HFFc6 (cell line): ENCODE results near the gene GRID1. TPM values are rescaled to one million over a fixed set of nuclear protein-coding genes. Genes with fewer than 3 reads are reported as not detected.

Experiments
- DNase-seq: peaks from one replicate; pipeline ENCODE4 v3.0.0-alpha.2; 2018
- H3K27ac Mint-ChIP-seq: 2 replicates; pipeline ENCODE4 v1.8.0; 2020; ENCODE audit warnings: mild to moderate bottlenecking, mixed read lengths
- H3K27me3 Mint-ChIP-seq: 2 replicates; pipeline ENCODE4 v1.8.0; 2021; ENCODE audit warnings: mild to moderate bottlenecking, moderate library complexity, mixed read lengths; ENCODE audit not compliant: insufficient read depth
- H3K36me3 Mint-ChIP-seq: 2 replicates; pipeline ENCODE4 v1.8.0; 2021; ENCODE audit warnings: low read depth, mixed read lengths
- H3K4me1 Mint-ChIP-seq: 2 replicates; pipeline ENCODE4 v1.8.0; 2020; ENCODE audit warnings: low read depth, mixed read lengths
- H3K4me3 Mint-ChIP-seq: 2 replicates; pipeline ENCODE4 v1.8.0; 2020; ENCODE audit warnings: mild to moderate bottlenecking, moderate library complexity, mixed read lengths
- H3K9me3 Mint-ChIP-seq: 2 replicates; pipeline ENCODE4 v1.8.0; 2020; ENCODE audit warnings: mild to moderate bottlenecking, mixed read lengths
- CTCF ChIP-seq: fragments of 200-600 bp; sonication (generic); IDR thresholded peaks from 2 replicates; pipeline ENCODE4 v1.5.0; 2021; ENCODE audit warnings: antibody characterized with exemption, mild to moderate bottlenecking
- total RNA-seq, 6 experiments: library from RNA; stranded (reverse); fragmentation: NEBNext Ultra II Directional; extraction: Animal tissue kit (Norgen Biotek cat#: 25700); gene quantifications; 2 replicates in 1 of 6; 3 replicates in 5 of 6; pipeline ENCODE4 v1.2.3, GENCODE V29; 2021

The GRID1 gene
- total RNA-seq, 6 experiments from 2014 or later = not detected

GRCh38 chr10:86165666-86166065 is 200.9 kb downstream of the GRID1 start:
- H3K27me3 Mint-ChIP-seq = no peaks in the 10 kb centered on the region
- DNase-seq = no peak
- H3K9me3 Mint-ChIP-seq = peaks cover 38% of the 10 kb centered on the region
- H3K27ac Mint-ChIP-seq = no peak overlapping the region
- H3K4me1 Mint-ChIP-seq = no peaks in the 10 kb centered on the region
- TF ChIP-seq CTCF = no peak
- no peak overlapping the region for H3K4me3 Mint-ChIP-seq
- H3K36me3 Mint-ChIP-seq = no peaks in the 10 kb centered on the region

- no peak overlapping the region for H3K4me3 Mint-ChIP-seq
- TF ChIP-seq CTCF = no peak
- no peak for DNase-seq
- H3K4me1 Mint-ChIP-seq = no peaks in the 10 kb centered on the region
- no peaks in the 10 kb centered on the region for H3K36me3 Mint-ChIP-seq
- peaks cover 38% of the 10 kb centered on the region for H3K9me3 Mint-ChIP-seq
- no peak overlapping the region for H3K27ac Mint-ChIP-seq
- no peaks in the 10 kb centered on the region for H3K27me3 Mint-ChIP-seq
Measured at GRCh38 chr10:86164960-86165630, 201.5 kb downstream of the GRID1 start.

- Mint-ChIP-seq H3K27me3 (no peaks in the 10 kb centered on the region), H3K4me1 (no peaks in the 10 kb centered on the region), H3K4me3 (no peak overlapping the region), H3K36me3 (no peaks in the 10 kb centered on the region), H3K27ac (no peak overlapping the region), H3K9me3 (peaks cover 38% of the 10 kb centered on the region)
- no peak for DNase-seq
- TF ChIP-seq CTCF = no peak
Measured at GRCh38 chr10:86164174-86164774, 202.3 kb downstream of the GRID1 start.

- Mint-ChIP-seq H3K27ac (no peak overlapping the region), H3K9me3 (peaks cover 38% of the 10 kb centered on the region), H3K4me3 (no peak overlapping the region), H3K27me3 (no peaks in the 10 kb centered on the region), H3K4me1 (no peaks in the 10 kb centered on the region), H3K36me3 (no peaks in the 10 kb centered on the region)
- no peak for DNase-seq
- no peak for TF ChIP-seq CTCF
Measured at GRCh38 chr10:86163522-86164173, 202.9 kb downstream of the GRID1 start.

- Mint-ChIP-seq H3K9me3 (peaks cover 38% of the 10 kb centered on the region), H3K27ac (no peak overlapping the region), H3K27me3 (no peaks in the 10 kb centered on the region), H3K4me1 (no peaks in the 10 kb centered on the region), H3K4me3 (no peak overlapping the region), H3K36me3 (no peaks in the 10 kb centered on the region)
- TF ChIP-seq CTCF = no peak
- no peak for DNase-seq
Measured at GRCh38 chr10:86162696-86163400, 203.7 kb downstream of the GRID1 start.
